ENCODE results near the gene PTPRCAP.
"Not testable (repeated sequence)": the region's sequence is repeated elsewhere in the genome, so short reads cannot be mapped to it uniquely, and the experiment has no call there.

The PTPRCAP gene

DNA sequence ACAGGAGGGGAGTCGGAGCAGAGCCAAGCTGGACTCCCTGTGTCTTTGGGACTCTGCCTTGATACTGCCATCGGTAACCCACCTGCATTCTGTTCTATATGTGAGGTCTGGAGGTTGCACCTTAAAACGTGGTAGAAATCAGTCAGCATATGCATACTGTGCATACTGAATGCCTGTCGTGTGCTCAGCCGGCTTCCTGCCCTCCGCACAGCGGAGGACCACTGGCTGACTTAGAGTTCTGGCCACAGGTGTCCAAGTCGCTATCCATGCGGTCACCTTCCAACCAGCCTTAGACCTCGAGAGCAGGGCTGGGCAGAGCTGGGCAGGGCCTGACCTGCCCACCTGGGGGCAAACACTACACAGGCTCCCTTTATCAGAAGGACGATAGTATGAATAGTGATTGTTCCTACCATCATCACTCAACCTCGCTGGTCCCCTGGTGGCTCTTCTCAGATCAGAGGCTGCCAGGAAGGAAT lies 29.8 kb downstream of the PTPRCAP start:
- no peak for DNase-seq

DNA sequence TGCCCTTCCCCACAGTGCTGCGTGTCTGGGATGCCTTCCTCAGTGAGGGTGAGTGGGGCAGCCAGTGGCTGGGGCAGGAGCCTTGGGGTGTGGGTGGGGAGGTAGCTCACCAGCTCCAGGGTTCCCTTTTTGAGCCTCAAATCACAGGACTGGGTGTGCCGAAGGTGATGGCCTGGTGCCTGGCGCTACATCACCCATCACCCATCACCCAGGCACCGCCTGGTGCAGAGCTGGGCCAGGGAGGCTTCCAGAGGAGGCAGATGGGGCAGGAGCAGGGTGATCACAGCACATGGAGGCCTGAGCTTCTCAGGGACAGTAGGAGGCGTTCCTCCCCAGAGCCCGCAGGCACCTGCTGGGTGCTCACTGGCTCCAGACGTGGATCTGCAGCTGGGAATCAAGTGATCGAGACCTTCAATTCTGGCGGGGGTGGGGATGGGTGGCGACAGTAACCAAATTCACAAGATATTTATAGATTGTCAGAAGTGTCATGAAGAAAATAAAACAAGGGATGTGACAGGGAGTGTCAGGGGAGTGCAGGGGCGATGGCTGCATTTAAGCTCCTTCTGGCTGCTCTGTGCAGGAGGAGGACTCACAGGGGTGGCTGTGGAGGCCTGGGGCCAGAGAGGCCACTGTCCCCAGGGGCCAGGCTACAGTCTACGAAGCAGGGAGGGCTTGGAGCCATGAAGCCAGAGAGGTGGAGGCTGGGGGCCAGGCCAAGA lies 30.4 kb downstream of the PTPRCAP start:
- no peak for DNase-seq

DNA sequence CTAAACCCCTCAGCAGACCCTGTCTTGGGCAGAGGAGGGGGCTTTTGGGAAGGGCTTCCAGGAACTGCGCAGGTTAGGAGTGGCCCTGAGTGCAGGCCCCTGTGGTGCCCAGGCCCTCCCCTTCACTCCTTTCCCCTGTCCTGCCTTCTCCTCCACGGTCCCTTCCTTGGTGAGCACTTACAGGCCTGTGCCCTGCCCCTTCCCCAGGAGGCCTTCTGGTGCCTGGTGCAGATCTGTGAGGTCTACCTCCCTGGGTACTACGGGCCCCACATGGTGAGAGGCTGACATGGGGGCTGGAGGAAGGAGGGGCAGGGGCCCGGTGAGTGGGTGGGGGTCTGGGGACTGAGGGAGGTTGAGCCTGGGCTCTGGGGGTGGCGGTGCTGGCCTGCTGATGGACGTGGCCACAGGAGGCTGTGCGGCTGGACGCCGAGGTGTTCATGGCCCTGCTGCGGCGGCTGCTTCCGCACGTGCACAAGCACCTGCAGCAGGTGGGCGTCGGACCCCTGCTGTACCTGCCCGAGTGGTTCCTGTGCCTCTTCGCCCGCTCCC lies 31.0 kb downstream of the PTPRCAP start:
- DNase-seq = no peak

DNA sequence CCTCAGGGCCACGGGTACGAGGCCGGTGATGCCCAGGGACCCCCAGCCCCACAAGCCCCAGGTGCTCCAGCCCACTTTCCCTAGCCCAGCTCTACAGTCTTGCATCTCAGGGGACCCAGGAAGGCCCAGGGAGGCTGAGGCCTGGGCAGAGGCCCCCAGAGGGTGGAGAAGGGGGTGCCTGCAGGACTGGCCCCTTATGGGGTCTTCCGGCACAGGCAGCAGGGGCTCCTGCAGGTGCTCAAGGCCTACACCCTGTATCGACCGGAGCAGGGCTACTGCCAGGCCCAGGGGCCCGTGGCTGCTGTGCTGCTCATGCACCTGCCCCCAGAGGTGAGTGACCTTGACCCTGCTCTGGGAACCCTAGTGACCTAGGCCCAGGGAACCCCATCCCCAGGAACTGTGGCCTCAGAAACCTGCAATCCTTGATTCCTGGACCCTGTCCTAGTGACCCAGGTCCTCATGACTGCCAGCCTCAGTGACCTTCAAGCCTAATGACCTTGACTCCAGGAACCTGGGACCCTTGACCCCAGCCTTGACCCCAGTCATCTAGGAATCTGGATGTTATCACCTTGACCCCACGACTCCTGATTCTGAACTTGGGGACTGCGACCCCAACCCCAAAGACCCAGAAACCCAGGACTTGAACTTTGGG lies 31.7 kb downstream of the PTPRCAP start:
- no peak for DNase-seq

DNA sequence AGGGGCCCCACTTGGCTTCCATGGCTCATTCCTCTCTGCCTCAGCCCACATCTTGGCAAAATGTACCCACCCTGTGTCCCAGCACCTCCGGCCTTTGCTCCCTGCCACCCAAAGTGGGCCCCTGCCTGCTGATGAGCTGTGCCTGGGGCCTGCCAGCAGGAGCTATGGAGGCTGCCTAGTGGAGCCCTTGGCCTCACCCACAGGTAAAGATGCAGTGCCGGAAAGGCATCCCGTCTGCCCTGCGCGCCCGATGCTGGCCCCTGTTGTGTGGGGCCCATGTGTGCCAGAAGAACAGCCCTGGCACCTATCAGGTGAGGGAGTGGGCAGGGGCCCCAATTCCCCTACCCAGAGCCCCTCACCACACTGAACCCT lies 32.3 kb downstream of the PTPRCAP start:
- no peak for DNase-seq

DNA sequence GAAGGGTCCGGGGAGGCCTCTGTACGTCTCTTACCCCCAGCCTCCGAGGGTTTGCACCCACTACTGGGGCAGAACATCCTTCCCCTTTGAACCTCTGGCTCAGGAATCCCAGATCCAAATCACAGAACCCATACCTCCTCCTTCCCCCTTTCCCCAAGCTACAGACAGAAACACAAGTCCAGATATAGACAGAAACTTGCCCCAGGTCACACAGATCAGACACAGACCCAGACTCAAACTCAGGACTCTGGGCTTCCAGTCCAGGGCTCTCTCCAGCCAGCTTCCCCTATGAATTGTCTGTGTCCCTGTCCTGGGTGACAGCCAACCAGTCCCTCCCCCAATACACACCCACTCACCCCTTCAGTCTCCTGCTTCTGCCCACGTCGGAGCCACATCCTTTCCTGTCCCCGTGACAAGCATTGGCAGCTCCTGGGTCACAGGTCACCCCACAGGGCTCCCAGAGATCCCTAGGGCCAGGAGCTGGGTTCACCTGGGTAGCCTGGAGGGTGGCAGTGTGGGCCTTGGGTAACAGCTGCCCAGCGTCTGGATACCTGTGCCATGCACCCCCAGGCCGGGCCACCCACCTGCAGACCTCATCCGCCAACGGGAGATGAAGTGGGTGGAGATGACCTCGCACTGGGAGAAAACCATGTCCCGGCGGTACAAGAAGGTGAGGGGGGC lies 32.8 kb downstream of the PTPRCAP start:
- no peak for DNase-seq

DNA sequence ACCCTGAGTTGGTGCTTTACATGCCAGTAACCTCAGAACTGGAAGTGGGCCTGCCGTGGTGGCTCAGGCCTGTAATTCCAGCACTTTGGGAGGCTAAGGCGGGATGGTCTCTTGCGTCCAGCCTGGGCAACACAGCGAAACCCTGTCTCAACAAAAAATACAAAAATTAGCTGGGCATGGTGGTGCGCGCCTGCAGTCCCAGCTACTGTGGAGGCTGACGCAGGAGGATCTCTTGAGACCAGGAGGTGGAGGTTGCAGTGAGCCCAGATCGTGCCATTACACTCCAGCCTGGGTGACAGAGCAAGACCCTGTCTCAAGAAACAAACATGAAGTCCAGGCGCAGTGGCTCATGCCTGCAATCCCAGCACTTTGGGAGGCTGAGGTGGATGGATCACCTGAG lies 34.4 kb downstream of the PTPRCAP start:
- DNase-seq = not testable (repeated sequence)

DNA sequence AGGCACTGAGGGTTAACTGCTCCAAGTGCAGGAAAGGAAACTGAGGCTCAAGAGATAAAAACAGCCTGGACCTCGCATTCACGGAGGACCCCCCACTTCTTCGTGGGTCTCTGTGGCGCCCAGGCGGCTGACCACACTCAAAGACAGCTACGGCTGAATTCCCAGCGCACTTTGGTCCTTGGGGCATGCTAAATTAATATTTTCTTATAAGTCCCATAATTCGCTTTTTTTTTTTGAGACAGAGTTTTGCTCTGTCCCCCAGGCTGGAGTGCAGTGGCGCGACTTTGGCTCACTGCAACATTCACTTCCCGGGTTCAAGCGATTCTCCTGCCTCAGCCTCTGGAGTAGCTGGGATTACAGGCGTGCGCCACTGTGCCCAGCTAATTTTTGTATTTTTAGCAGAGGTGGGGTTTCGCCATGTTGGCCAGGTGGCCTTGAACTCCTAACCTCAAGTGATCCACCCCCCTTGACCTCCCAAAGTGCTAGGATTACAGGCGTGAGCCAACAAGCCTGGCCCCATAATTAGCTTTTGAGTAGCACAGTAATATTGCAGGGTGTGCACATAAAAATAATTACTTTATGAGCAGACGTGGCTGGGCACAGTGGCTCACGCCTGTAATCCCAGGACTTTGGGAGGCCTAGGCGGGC lies 35.2 kb downstream of the PTPRCAP start:
- DNase-seq = not testable (repeated sequence)

DNA sequence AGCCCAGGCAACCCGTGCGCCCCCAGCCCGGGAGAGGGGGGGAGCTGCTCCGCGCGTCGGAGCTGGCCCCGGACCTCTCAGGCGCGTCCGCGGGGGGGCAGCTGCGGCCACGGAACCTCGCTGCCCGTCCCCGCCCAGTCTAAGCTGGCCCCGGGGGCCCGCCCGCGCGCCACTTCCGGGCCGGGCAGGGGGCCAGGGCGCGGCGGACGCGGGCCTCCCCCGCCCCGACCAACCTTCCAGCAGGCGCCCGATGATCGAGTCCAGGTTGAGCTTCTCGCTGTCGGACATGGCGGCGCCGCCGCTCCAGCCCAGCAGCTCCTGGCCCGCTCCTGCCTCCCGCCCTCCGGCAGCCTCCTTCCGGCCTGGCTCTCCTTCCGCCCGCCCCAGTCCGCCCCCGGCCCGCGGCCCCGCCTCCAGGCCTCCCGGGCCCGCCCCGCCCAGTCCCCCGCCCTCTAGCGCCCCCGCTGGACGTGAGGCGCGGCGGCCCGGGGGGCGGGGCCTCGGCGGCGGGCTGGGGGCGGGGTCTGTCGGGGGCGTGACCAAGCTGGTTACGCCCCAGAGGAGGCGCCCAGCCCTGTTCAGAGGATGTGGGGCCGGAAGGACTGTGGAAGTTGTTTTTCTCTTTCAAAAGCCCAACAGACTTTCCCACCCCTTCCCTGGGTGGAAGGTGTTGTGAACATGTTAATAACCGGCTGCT lies 35.8 kb downstream of the PTPRCAP start, which contains the start of gene PPP1CA:
TSS of gene PPP1CA (minus strand) at position 364 of the 697 bp plus-strand sequence. CDS start at position 288, 76 bp downstream.
- peak; percentile 89 for DNase-seq

DNA sequence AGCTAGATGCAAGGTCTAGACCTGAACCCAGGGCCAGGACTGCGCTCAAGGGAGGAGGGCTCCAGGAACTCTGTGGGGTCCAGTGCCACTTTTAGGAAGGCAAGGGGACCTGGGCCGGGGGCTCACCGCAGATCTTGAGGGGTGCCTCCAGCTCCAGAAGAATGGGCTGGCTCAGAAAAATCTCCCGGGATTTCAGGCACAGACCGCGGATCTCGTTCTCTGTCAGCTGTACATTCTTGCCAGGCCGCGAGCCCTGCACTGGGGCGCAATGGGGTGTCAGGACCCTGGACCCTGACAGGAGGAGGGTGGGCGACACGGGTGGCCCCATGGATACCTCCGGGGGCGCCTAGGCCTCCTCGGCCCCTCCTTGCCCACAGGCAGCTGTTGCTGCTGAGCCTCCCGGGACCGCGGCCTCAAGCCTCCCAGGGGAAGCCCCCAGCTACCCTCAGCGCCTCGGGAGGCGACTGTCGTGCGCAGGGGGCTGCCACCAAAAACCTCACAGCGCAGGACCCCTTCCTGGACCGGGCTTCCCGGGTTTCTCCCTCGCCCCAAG lies 36.5 kb downstream of the PTPRCAP start:
- no peak for DNase-seq

DNA sequence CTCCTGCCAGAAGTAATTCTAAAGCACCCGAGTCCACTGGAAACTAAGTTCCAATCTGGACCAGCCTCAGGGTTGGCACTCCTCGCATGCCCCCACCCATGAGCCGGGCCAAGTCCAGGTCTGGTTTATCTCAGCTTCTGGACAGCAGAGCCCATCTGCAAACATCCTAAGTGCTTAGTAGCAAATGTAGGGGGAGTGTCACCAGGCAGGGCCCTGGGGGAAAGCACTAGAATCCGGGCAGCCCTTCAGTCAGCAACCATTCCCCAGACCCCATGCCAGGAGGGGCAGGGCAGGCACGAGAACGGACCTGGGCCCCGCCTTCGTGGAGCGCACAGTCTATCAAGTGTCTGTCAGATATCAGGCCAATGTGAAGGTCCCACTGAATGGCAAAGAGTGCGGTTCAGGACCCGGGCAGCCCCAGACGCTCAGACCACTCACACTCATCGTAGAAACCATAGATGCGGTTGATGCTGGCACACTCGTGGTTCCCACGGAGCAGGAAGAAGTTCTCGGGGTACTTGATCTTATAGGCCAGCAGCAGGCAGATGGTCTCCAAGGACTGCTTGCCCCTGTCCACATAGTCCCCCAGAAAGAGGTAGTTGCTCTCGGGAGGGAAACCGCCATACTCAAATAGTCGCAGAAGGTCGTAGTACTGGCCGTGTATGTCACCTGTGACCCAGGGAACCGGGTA lies 37.1 kb downstream of the PTPRCAP start:
- DNase-seq = no peak

DNA sequence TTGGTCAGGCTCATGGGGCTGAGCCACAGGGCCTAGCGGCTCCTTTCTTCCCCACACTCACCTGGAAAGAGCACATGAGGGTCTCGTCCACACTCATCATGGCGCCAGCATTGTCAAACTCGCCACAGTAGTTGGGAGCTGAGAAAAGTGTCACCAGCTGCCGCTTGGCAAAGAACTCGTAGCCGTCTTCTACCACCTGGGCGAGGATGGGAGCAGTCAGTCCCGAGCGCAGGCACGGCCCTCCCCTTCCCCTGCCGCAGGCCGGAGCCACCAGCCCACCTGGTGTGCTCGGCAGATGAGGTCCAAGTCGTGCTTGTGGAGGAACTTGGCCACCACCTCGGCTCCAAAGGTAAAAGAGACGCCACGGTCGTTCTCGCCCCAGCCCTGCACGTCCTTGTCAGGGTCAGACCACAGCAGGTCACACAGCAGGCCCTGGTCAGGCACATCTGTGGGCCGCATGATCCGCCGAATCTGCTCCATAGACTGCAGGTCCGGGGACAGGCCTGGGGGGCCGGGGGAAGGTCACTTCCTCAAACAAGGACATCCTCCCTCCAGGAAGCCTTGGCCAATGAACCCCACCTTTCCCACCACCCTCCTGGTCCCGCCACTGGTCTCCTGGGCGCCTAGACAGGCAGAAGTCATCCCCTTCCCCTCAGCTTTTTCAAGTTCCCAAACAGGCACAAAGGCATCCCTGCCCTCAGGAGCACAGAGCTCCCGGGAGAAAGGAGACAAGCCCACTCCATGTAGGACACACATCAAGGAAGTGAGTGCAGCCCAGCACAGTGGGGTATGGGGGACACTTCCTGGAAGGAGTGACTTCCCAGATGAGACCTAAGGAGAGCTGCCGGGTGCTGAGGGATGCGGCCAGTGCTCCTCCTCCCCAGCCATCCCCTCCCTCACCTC lies 38.6 kb downstream of the PTPRCAP start:
- DNase-seq = no peak

DNA sequence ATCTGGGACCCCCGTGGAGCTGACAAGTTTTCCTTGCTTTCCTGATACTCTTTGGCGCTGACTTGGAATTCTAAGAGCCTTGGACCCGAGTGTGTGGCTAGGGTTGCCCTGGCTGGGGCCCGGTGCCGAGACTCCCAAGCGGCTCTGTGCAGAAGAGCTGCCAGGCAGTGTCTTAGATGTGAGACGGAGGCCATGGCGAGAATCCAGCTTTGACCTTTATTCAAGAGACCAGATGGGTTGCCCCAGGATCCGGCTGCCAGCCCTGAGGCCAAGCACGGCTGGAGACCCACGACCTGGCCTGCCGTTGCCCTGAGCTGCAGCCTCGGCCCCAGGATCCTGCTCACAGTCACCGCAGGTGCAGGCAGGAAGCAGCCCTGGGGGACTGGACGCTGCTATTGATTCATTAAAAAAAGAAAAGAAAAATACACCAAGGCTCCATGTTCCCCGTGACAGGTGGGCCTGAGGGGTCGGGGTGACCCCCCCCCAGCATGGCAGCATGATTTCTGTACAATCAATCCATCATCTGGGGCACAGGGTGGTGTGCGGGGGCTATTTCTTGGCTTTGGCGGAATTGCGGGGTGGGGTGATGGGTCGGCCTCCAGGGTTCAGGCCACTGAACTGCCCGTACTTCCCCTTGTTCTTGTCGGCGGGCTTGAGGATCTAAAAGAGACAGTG lies 39.4 kb downstream of the PTPRCAP start:
- DNase-seq = no peak

DNA sequence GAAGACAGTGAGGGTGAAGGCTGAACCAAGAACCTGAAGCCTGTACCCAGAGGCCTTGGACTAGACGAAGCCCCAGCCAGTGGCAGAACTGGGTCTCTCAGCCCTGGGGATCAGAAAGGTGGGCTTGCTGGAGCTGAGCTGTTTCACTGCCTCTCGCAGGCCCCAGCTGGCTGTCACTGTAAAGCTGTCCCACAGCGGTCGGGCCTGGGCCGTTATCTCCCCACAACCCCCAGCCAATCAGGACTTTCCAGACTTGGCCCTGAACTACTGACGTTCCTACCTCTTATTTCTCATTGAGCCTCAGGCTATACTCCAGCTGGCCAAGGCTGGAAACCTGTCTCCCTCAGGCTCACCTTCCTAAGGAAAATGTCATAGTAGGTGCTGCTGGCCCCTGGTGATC lies 39.9 kb downstream of the PTPRCAP start:
- DNase-seq = no peak

DNA sequence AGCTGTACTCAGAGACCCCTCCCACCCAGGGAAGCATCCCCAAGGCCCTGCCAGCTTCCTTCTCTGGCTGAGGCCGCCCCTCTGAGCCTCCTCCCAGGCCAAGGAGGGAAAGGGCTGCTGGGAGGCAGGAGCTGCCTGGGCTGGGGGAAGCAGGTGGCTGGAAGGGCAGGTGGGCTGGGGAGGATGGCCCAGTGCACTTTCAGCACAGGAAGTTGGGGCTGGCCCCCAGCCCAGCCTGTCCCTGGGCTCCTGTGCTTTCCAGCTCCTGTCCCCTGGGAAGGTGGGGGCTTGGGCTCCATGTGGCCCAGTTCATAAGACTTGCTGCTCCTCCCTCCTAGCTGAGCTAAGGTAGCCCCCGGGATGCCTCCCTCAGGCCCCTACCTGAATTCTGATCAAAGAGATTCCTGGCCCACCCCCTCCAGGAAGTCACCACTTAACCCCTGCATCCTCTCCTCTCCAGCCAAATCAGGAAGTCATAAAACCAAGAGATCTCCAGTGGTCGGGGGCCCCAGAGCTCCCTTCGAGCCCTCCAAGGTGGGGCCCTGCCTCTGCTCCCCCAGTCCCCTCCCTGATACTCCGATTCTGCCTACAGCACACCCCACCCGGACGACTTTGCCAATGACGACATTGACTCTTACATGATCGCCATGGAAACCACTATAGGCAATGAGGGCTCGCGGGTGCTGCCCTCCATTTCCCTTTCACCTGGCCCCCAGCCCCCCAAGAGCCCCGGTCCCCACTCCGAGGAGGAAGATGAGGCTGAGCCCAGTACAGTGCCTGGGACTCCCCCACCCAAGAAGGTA lies 40.7 kb downstream of the PTPRCAP start:
- DNase-seq = no peak

DNA sequence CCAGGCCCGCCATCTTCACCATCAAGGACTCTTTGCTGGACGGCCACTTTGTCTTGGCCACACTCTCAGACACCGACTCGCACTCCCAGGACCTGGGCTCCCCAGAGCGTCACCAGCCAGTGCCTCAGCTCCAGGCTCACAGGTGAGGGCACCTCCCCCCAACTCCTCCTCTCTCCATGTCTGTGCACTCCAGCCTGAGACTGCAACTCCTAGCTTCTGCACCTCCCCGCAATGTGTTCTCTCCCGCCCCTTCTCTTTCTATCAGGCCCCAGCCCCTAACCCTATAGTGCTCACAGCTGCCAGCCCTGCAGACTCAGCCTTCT lies 41.3 kb downstream of the PTPRCAP start:
- DNase-seq = no peak

DNA sequence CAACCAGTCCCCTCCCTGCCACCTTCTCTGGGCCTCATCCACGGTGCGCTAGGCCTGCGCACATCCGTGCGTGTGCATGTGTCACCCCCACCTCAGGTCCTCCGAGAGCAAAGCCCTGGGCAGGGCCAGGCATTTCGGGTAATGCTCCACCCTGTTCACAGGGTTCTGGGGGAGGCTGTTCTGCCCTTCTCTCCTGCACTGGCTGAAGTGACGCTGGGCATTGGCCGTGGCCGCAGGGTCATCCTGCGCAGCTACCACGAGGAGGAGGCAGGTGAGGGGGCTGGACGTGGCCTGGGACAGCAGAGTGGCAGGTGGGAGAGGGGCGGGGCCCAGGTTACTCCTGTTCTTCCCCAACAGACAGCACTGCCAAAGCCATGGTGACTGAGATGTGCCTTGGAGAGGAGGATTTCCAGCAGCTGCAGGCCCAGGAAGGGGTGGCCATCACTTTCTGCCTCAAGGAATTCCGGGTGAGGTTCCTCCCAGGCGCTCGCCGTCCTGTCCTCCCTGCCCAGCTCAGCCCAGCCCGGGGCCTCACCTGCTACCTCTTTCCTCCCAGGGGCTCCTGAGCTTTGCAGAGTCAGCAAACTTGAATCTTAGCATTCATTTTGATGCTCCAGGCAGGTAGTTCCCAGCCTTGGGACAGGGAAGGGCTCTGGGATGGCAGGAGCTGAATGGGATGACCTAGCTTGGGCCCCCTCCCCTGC lies 41.8 kb downstream of the PTPRCAP start:
- DNase-seq = no peak

DNA sequence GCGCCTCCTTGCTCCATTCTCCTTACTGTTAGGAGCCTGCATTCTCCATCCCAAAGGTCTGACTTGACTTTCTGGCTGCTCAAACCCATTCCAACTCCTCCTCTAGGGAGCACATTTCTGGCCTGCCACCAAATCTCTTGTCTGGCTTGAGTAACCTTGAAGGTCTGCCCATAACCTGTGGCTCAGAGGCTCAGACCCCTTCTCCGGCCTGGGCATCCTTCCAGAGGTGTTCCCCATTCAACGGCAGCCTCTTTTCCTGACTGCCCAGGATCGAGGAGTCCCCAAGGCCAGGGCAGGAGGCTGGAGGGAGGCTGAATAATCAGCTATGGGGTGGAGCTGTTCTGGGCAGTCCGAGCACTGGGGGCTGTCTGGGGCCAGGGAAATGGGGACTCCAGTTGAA lies 43.5 kb downstream of the PTPRCAP start:
- DNase-seq = no peak
